GM12878 (cell line): ENCODE measurements around the gene SIRPD. TPM values are rescaled to one million over a fixed set of nuclear protein-coding genes. Genes with fewer than 3 reads are reported as not detected.
A peak's percentile ranks its signal among the peaks of the same experiment; 100 is the strongest.

ENCODE experiments used
- ATAC-seq: fragments of 200-7000 bp; cut with Tn5 transposase; 3 replicates; pipeline ENCODE4 v1.9.1; 2020; ENCODE audit warnings: mild to moderate bottlenecking, moderate library complexity
- BruUV-seq: library from RNA; stranded (reverse); fragments of 400-500 nt; replicated peaks from 2 replicates; lab custom pipeline; 2021; lab: Mats Ljungman, UMichigan
- CTCF ChIA-PET: fragments of 300-600 bp; sonication (Branson Sonifier 250); formaldehyde crosslinking; extraction: SDS; loops from one replicate; lab custom pipeline; 2021; ENCODE audit warnings: inconsistent platforms; lab: Yijun Ruan, JAX
- POLR2A ChIA-PET: fragments of 350-600 bp; formaldehyde crosslinking; extraction: SDS; loops from one replicate; lab custom pipeline; 2021; ENCODE audit warnings: inconsistent platforms; lab: Charles Lee
- RAD21 ChIA-PET: fragments of 300-600 bp; sonication (Branson Sonifier 250); formaldehyde crosslinking; loops from one replicate; lab custom pipeline; 2023; ENCODE audit warnings: antibody characterized with exemption; ENCODE audit not compliant: unreplicated experiment; lab: Charles Lee
- SMC1A ChIA-PET: fragments of 300-600 bp; sonication (Branson Sonifier 250); formaldehyde crosslinking; loops from one replicate; lab custom pipeline; 2023; ENCODE audit not compliant: unreplicated experiment, uncharacterized antibody; lab: Charles Lee
- DNase-seq: peaks from one replicate; pipeline ENCODE4 v3.0.0-alpha.2; 2011; ENCODE audit warnings: low read depth, low spot score
- FAIRE-seq: peaks from 3 replicates; lab custom pipeline; 2011; peaks lifted over from hg19 to GRCh38; lab: Jason Lieb, UNC
- H2AFZ ChIP-seq: 2 replicates; pipeline ENCODE4 v1.6.0; 2011; ENCODE audit warnings: low read depth, low read length, control low read depth; ENCODE audit not compliant: control insufficient read depth
- H3K27ac ChIP-seq: 2 replicates; pipeline ENCODE4 v1.5.1; 2011; ENCODE audit warnings: control low read depth; ENCODE audit not compliant: control insufficient read depth, insufficient read depth
- H3K27me3 ChIP-seq, 2 experiments: replicated peaks in 1 of 2; 2 replicates each; pipeline versions ENCODE4 v1.6.0 to v1.6.1; 2011; ENCODE audit warnings: low read length in 1 of 2; ENCODE audit not compliant: control insufficient read depth in 2 of 2, insufficient read depth in 2 of 2
- H3K36me3 ChIP-seq, 2 experiments: 2 replicates each; pipeline ENCODE4 v1.5.1; 2011; ENCODE audit warnings: low read length in 1 of 2; ENCODE audit not compliant: control insufficient read depth in 2 of 2, insufficient read depth in 2 of 2
- H3K4me1 ChIP-seq: 2 replicates; pipeline ENCODE4 v1.6.1; 2011; ENCODE audit warnings: mild to moderate bottlenecking, low read length, moderate library complexity, mixed read lengths; ENCODE audit not compliant: control insufficient read depth, insufficient read depth
- H3K4me2 ChIP-seq: 2 replicates; pipeline ENCODE4 v1.6.0; 2011; ENCODE audit warnings: control low read depth; ENCODE audit not compliant: control insufficient read depth, insufficient read depth
- H3K4me3 ChIP-seq: fragments of 200-600 bp; sonication (generic); 2 replicates; pipeline ENCODE4 v1.5.1; 2016
- H3K79me2 ChIP-seq: 2 replicates; pipeline ENCODE4 v1.6.0; 2011; ENCODE audit warnings: low read length; ENCODE audit not compliant: control insufficient read depth, insufficient read depth
- H3K9ac ChIP-seq: 2 replicates; pipeline ENCODE4 v1.8.0; 2011; ENCODE audit warnings: low read length, control low read depth, mixed read lengths; ENCODE audit not compliant: control insufficient read depth, insufficient read depth
- H3K9me3 ChIP-seq: replicated peaks from 3 replicates; pipeline ENCODE4 v1.5.1; 2011; ENCODE audit warnings: mild to moderate bottlenecking, low read length; ENCODE audit not compliant: control insufficient read depth, insufficient read depth
- H4K20me1 ChIP-seq: 2 replicates; pipeline ENCODE4 v1.6.0; 2011; ENCODE audit not compliant: control insufficient read depth, insufficient read depth
- BRCA1 ChIP-seq: IDR thresholded peaks from 2 replicates; pipeline ENCODE4 v1.6.1; 2011; ENCODE audit warnings: low read depth, low read length, improper control_type of control experiment
- EP300 ChIP-seq, 2 experiments: fragments of 150-350 bp in 1 of 2; IDR thresholded peaks; 2 replicates each; pipeline ENCODE4 v1.6.1; 2011 to 2012; ENCODE audit warnings: low read depth in 2 of 2, low read length in 2 of 2, borderline replicate concordance in 1 of 2, improper control_type of control experiment in 1 of 2, inconsistent platforms in 1 of 2; ENCODE audit not compliant: control insufficient read depth in 1 of 2
- GABPA ChIP-seq: IDR thresholded peaks from 2 replicates; pipeline ENCODE4 v1.6.1; 2014; ENCODE audit warnings: antibody characterized with exemption, low read depth, mild to moderate bottlenecking, inconsistent platforms
- HCFC1 ChIP-seq: fragments of 150-350 bp; IDR thresholded peaks from 2 replicates; pipeline ENCODE4 v1.6.1; 2014; ENCODE audit warnings: low read length
- NFIC ChIP-seq: IDR thresholded peaks from 2 replicates; pipeline ENCODE4 v1.6.1; 2012; ENCODE audit warnings: low read depth, mild to moderate bottlenecking, inconsistent platforms, low read length, moderate library complexity
- NR2C2 ChIP-seq: IDR thresholded peaks from 2 replicates; pipeline ENCODE4 v1.6.1; 2011; ENCODE audit warnings: borderline replicate concordance, low read depth; ENCODE audit not compliant: control insufficient read depth, insufficient read length
- RCOR1 ChIP-seq: conservative IDR thresholded peaks from 2 replicates; pipeline ENCODE4 v1.6.1; 2012; ENCODE audit warnings: low read depth, low read length, improper control_type of control experiment
- SIN3A ChIP-seq: IDR thresholded peaks from 2 replicates; pipeline ENCODE4 v1.6.1; 2012; ENCODE audit warnings: low read depth, low read length, improper control_type of control experiment
- SMAD5 ChIP-seq: IDR thresholded peaks from 2 replicates; pipeline ENCODE4 v1.6.1; 2016; ENCODE audit warnings: antibody characterized with exemption, low read depth
- SREBF2 ChIP-seq: IDR thresholded peaks from 2 replicates; pipeline ENCODE4 v1.6.1; 2012; ENCODE audit warnings: mild to moderate bottlenecking, low read length
- TCF3 ChIP-seq: IDR thresholded peaks from 2 replicates; pipeline ENCODE4 v1.6.1; 2012; ENCODE audit warnings: low read depth, mild to moderate bottlenecking, low read length, borderline replicate concordance; ENCODE audit not compliant: insufficient read depth
- ZSCAN29 ChIP-seq: fragments of 450-650 bp; IDR thresholded peaks from 2 replicates; pipeline ENCODE4 v1.6.1; 2017; ENCODE audit warnings: mild to moderate bottlenecking, moderate library complexity
- WGBS: methylation state at CpG from one replicate; pipeline ENCODE4 v1.1.6; 2016; ENCODE audit warnings: low lambda C conversion rate; ENCODE audit not compliant: insufficient replicate concordance, insufficient coverage; ENCODE audit errors: missing lambda C conversion rate; 5-methylcytosine and 5-hydroxymethylcytosine counted together
- in situ Hi-C: fragments of 300-500 bp; cut with MboI; formaldehyde crosslinking; loops from 9 replicates; pipeline ENCODE4 v1.14.3; 2018; ENCODE audit warnings: mixed read lengths
- intact Hi-C: fragments of 100-400 bp; cut with micrococcal nuclease; formaldehyde crosslinking; loops from one replicate; pipeline ENCODE4 v1.14.2; 2022; ENCODE audit not compliant: unreplicated experiment
- polyA plus RNA-seq, 11 experiments: library from polyadenylated mRNA; depleted of rRNA in 4 of 11; unstranded in 6 of 11; stranded (reverse) in 5 of 11; fragments of >200 nt; fragmentation: Nextera tagmentation in 4 of 11; fragmentation: Illumina TruSeq in 1 of 11; extraction: Ambion mirVana in 4 of 11; extraction: Trizol in 1 of 11; gene quantifications; 1 replicate in 1 of 11; 2 replicates in 10 of 11; pipeline versions ENCODE4 v1.2.1 to v1.2.3, GENCODE V29; 2011 to 2016; ENCODE audit warnings: inconsistent platforms in 2 of 11, missing spikeins in 2 of 11, low read depth in 1 of 11
- total RNA-seq, 4 experiments: library from RNA; depleted of rRNA in 3 of 4; stranded (reverse); fragments of >200 nt in 3 of 4; fragmentation: Illumina TruSeq in 1 of 4; extraction: Trizol in 1 of 4; gene quantifications; 2 replicates each; pipeline versions ENCODE4 v1.2.1 to v1.2.3, GENCODE V29; 2013 to 2021
- TF ChIP-seq, protein P1 (sequence below): fragments of 450-650 bp; IDR thresholded peaks from 2 replicates; pipeline ENCODE4 v1.6.1; 2017; ENCODE audit warnings: mild to moderate bottlenecking, moderate library complexity
- TF ChIP-seq, protein P2 (sequence below): fragments of 450-650 bp; formaldehyde crosslinking; IDR thresholded peaks from 2 replicates; pipeline ENCODE4 v1.4.0; 2020; ENCODE audit warnings: mild to moderate bottlenecking, moderate library complexity

The SIRPD gene
- total and polyA plus RNA-seq, 10 of the 15 experiments (the other 5 are each of a cell fraction or from before 2014, with no cell fraction given) = 0.10 to 1.6 (median 0.88) TPM

DNA sequence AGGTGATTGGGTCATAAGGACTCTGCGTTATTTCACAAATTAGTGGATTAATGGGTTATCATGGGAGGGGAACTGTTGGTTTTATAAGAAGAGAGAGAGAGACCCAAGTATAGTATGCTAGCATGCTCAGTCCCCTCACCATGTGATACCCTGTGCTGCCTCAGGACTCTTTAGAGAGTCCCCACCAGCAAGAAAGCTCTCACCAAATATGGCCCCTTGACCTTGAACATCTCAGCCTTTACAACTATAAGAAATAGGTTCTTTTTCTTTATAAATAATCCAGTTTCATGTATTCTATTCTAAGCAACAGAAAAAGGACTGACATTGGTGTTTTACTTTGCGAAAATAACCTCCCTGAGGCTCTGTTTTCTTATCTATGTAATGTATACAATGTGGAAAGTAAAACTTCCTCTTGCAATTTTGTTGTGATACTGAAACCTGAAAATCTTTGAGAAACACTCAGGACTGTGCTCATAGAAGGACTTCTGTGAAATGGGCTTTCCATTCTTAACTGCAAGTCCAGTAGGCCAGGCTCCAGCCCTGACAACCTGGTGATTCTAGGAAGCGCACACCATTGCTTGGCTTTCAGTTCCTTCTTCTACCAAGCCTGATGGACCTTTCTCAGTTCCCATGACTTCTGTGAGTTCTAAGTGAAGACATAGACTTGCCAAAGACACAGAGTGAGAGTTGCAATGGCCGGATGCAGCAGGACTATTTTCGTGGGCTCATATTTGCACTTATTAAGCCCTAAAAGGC, 21.9 kb downstream of the SIRPD start (continued):
- TF ChIP-seq NR2C2 (no peak), NFIC (peak; percentile 90), SIN3A (no peak), BRCA1 (no peak), EP300 (IDR thresholded peaks at IDR 0.05; ENCODE audit: borderline replicate concordance in 1 of 2, control insufficient read depth in 1 of 2, low read depth in 2 of 2, low read length in 2 of 2) (peak in 1 of 2 experiments; percentile 86; a peak in 2 of 4 replicates), RCOR1 (0 out of 2 replicates have a peak, but pooled peaks have one; percentile 76), ZSCAN29 (no peak)

DNA sequence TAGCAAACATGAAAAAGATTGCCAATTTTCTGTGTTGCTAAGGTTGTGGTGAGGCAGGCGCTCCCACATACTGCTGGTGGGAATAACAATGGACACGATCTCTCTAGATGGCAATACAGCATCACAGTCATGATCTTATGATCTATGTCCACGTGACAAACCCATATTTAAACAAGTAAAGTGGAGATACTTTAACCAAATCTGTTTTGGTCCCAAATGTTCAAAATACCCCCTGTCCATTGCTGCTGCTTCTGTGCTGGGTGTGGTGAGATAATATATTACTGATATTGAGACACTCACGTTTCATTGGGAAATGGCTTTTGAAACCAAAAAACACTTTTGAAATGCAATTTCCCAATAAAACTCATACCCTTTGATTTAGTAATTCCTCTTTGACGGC, 23.0 kb downstream of the SIRPD start:
- FAIRE-seq (no peak), DNase-seq (no peak), ATAC-seq (no peak)
- ChIA-PET CTCF (interaction anchor here (0.6 to 3.2 kb wide), 8 partner anchors 25 to 242 kb away, joined by 3 to 23 read pairs (median 6); partner anchors contain the start of gene SIRPB1), RAD21 (interaction anchor here (1.2 to 2.8 kb wide), 4 partner anchors 25 to 242 kb away, joined by 4 to 18 read pairs (median 8); no protein-coding TSS in a partner anchor), POLR2A (interaction anchor here (1.0 kb wide), 2 partner anchors 9 to 133 kb away, joined by 3 to 4 read pairs; no protein-coding TSS in a partner anchor), SMC1A (interaction anchor here (0.8 to 2.8 kb wide), 10 partner anchors 12 to 242 kb away, joined by 3 to 20 read pairs (median 4); no protein-coding TSS in a partner anchor)
- Histone ChIP-seq H3K36me3 (no peaks in the 10 kb centered on the region), H3K4me1 (peaks cover 38% of the 10 kb centered on the region), H3K4me2 (no peak overlapping the region), H3K9ac (no peak overlapping the region), H3K27me3 (peaks cover 0 to 3% of the 10 kb centered on the region in 2 experiments; a peak in 1 of 4 replicates), H3K79me2 (no peaks in the 10 kb centered on the region), H3K4me3 (no peak overlapping the region), H2AFZ (no peak overlapping the region), H4K20me1 (no peaks in the 10 kb centered on the region), H3K9me3 (no peaks in the 10 kb centered on the region), H3K27ac (no peak overlapping the region)
- 65% methylated on average over 5 of the region's 5 CpGs for WGBS
- intact Hi-C loops = no loop called here
- BruUV-seq = no TSS peak
- in situ Hi-C loops = no loop called here
- TF ChIP-seq, protein P1, sequence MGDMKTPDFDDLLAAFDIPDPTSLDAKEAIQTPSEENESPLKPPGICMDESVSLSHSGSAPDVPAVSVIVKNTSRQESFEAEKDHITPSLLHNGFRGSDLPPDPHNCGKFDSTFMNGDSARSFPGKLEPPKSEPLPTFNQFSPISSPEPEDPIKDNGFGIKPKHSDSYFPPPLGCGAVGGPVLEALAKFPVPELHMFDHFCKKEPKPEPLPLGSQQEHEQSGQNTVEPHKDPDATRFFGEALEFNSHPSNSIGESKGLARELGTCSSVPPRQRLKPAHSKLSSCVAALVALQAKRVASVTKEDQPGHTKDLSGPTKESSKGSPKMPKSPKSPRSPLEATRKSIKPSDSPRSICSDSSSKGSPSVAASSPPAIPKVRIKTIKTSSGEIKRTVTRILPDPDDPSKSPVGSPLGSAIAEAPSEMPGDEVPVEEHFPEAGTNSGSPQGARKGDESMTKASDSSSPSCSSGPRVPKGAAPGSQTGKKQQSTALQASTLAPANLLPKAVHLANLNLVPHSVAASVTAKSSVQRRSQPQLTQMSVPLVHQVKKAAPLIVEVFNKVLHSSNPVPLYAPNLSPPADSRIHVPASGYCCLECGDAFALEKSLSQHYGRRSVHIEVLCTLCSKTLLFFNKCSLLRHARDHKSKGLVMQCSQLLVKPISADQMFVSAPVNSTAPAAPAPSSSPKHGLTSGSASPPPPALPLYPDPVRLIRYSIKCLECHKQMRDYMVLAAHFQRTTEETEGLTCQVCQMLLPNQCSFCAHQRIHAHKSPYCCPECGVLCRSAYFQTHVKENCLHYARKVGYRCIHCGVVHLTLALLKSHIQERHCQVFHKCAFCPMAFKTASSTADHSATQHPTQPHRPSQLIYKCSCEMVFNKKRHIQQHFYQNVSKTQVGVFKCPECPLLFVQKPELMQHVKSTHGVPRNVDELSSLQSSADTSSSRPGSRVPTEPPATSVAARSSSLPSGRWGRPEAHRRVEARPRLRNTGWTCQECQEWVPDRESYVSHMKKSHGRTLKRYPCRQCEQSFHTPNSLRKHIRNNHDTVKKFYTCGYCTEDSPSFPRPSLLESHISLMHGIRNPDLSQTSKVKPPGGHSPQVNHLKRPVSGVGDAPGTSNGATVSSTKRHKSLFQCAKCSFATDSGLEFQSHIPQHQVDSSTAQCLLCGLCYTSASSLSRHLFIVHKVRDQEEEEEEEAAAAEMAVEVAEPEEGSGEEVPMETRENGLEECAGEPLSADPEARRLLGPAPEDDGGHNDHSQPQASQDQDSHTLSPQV = no peak
- TF ChIP-seq SMAD5 (no peak), HCFC1 (no peak), SIN3A (no peak), SREBF2 (no peak), BRCA1 (no peak), TCF3 (no peak), GABPA (no peak)
- TF ChIP-seq, protein P2, sequence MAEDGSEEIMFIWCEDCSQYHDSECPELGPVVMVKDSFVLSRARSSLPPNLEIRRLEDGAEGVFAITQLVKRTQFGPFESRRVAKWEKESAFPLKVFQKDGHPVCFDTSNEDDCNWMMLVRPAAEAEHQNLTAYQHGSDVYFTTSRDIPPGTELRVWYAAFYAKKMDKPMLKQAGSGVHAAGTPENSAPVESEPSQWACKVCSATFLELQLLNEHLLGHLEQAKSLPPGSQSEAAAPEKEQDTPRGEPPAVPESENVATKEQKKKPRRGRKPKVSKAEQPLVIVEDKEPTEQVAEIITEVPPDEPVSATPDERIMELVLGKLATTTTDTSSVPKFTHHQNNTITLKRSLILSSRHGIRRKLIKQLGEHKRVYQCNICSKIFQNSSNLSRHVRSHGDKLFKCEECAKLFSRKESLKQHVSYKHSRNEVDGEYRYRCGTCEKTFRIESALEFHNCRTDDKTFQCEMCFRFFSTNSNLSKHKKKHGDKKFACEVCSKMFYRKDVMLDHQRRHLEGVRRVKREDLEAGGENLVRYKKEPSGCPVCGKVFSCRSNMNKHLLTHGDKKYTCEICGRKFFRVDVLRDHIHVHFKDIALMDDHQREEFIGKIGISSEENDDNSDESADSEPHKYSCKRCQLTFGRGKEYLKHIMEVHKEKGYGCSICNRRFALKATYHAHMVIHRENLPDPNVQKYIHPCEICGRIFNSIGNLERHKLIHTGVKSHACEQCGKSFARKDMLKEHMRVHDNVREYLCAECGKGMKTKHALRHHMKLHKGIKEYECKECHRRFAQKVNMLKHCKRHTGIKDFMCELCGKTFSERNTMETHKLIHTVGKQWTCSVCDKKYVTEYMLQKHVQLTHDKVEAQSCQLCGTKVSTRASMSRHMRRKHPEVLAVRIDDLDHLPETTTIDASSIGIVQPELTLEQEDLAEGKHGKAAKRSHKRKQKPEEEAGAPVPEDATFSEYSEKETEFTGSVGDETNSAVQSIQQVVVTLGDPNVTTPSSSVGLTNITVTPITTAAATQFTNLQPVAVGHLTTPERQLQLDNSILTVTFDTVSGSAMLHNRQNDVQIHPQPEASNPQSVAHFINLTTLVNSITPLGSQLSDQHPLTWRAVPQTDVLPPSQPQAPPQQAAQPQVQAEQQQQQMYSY (CRISPR knock-in tag) = no peak
